Tibial nerve (tissue), 3 donors: ENCODE results near the gene LIPK.

Experiments used
- EP300 ChIP-seq, 2 donors: sonication (generic); formaldehyde crosslinking; IDR thresholded peaks; one replicate each; pipeline ENCODE4 v1.6.1; 2017; ENCODE audit warnings: antibody characterized with exemption in 2 of 2, mild to moderate bottlenecking in 1 of 2
- POLR2A ChIP-seq, 2 donors: fragments of 450-650 bp; IDR thresholded peaks; one replicate each; pipeline ENCODE4 v1.6.1; 2017; ENCODE audit warnings: antibody characterized with exemption in 2 of 2, mild to moderate bottlenecking in 2 of 2, moderate library complexity in 2 of 2

DNA sequence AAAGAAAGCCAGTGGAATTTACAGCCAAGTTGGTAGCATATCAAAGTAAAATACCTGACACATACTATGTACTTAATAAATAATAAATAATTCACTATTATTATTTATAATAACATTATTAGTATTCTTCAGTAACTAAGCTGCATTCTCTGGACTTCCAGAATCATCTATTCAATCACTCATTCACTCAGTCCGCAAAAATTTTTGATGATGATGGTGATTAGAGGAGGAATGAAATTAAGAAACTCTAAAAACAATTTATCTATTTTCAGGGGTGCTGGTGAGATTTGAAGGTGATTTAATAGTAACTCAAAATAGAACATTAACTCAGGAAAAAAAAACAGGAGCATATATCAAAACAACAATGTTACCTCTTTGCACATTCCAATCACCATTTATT is 50.6 kb downstream of the LIPK start:
- no peak for TF ChIP-seq POLR2A (IDR thresholded peaks at IDR 0.05)
- TF ChIP-seq EP300 (IDR thresholded peaks at IDR 0.05): no peak
